OCI-LY7 (cell line): Measurements from ENCODE around the gene LCOR. TPM values are rescaled to one million over a fixed set of nuclear protein-coding genes. Genes with fewer than 3 reads are reported as not detected.

Experiments used
- BruUV-seq: library from RNA; stranded (reverse); fragments of 400-500 nt; replicated peaks from 2 replicates; lab custom pipeline; 2021; lab: Mats Ljungman, UMichigan
- CTCF ChIA-PET: fragments of 300-600 bp; sonication (Branson Sonifier 250); formaldehyde crosslinking; loops from one replicate; lab custom pipeline; 2022; ENCODE audit warnings: antibody characterized with exemption; ENCODE audit not compliant: unreplicated experiment; lab: Charles Lee
- POLR2A ChIA-PET: fragments of 300-600 bp; sonication (Branson Sonifier 250); formaldehyde crosslinking; loops from one replicate; lab custom pipeline; 2022; ENCODE audit warnings: antibody characterized with exemption; lab: Charles Lee
- DNase-seq: peaks from one replicate; pipeline ENCODE4 v3.0.0-alpha.2; 2015; ENCODE audit warnings: low spot score
- H2AFZ ChIP-seq: fragments of 200-600 bp; sonication (generic), shearing (Covaris generic); 2 replicates; pipeline ENCODE4 v1.6.1; 2014; ENCODE audit warnings: mild to moderate bottlenecking, antibody characterized with exemption, low read length, moderate library complexity
- H3K27ac ChIP-seq: fragments of 200-600 bp; sonication (generic); 2 replicates; pipeline ENCODE4 v1.5.1; 2014; ENCODE audit warnings: mixed run types, low read depth, mild to moderate bottlenecking, moderate library complexity, low read length, inconsistent platforms; ENCODE audit not compliant: poor library complexity, severe bottlenecking
- H3K36me3 ChIP-seq: fragments of 200-600 bp; sonication (generic); 2 replicates; pipeline ENCODE4 v1.6.1; 2014; ENCODE audit warnings: mild to moderate bottlenecking, antibody characterized with exemption, low read length, moderate library complexity, mixed read lengths; ENCODE audit not compliant: insufficient read depth
- H3K4me1 ChIP-seq: fragments of 200-600 bp; sonication (generic); 2 replicates; pipeline ENCODE4 v1.5.1; 2014; ENCODE audit warnings: mild to moderate bottlenecking, low read length; ENCODE audit not compliant: insufficient read depth, poor library complexity, severe bottlenecking
- H3K4me2 ChIP-seq: fragments of 200-600 bp; sonication (generic); 2 replicates; pipeline ENCODE4 v1.6.1; 2014; ENCODE audit warnings: mild to moderate bottlenecking, low read length
- H3K4me3 ChIP-seq: fragments of 200-600 bp; sonication (generic); 2 replicates; pipeline ENCODE4 v1.5.1; 2014; ENCODE audit warnings: mild to moderate bottlenecking, low read depth, low read length; ENCODE audit not compliant: poor library complexity, severe bottlenecking
- H3K79me2 ChIP-seq: fragments of 200-600 bp; sonication (generic); 2 replicates; pipeline ENCODE4 v1.6.1; 2016; ENCODE audit warnings: low read depth, mild to moderate bottlenecking, low read length, moderate library complexity, mixed read lengths; ENCODE audit not compliant: insufficient read depth
- H3K9me2 ChIP-seq: fragments of 200-600 bp; sonication (generic); 2 replicates; pipeline ENCODE4 v1.6.1; 2016; ENCODE audit warnings: mild to moderate bottlenecking, low read length, mixed read lengths; ENCODE audit not compliant: insufficient read depth
- H3K9me3 ChIP-seq: fragments of 200-600 bp; sonication (generic); 2 replicates; pipeline ENCODE4 v1.6.1; 2014; ENCODE audit warnings: mild to moderate bottlenecking, mixed run types, low read length, mixed read lengths
- H4K20me1 ChIP-seq: fragments of 200-600 bp; sonication (generic); 2 replicates; pipeline ENCODE4 v1.6.1; 2014; ENCODE audit warnings: mild to moderate bottlenecking, antibody characterized with exemption, low read length, moderate library complexity, mixed read lengths; ENCODE audit not compliant: insufficient read depth
- EZH2phosphoT487 ChIP-seq: fragments of 200-600 bp; sonication (generic); IDR thresholded peaks from 2 replicates; pipeline ENCODE4 v1.6.1; 2018; ENCODE audit warnings: low read depth, borderline replicate concordance, mild to moderate bottlenecking, mixed run types, antibody characterized with exemption, low read length, moderate library complexity, mixed read lengths
- intact Hi-C: fragments of 100-400 bp; cut with micrococcal nuclease; formaldehyde crosslinking; loops from one replicate; pipeline ENCODE4 v1.10.0; 2022; ENCODE audit not compliant: unreplicated experiment
- total RNA-seq, 2 experiments: library from RNA; depleted of rRNA in 1 of 2; stranded (reverse); fragments of >200 nt in 1 of 2; shearing (Covaris generic) in 1 of 2; gene quantifications; 2 replicates each; pipeline ENCODE4 v1.2.3, GENCODE V29; 2014 to 2022
- TF ChIP-seq, protein P1 (sequence below): fragments of 200-600 bp; sonication (generic); conservative IDR thresholded peaks from 2 replicates; pipeline ENCODE4 v1.5.1; 2014; ENCODE audit warnings: mild to moderate bottlenecking, antibody characterized with exemption, low read length, moderate library complexity, mixed read lengths

The LCOR gene
- total RNA-seq, 2 experiments from 2014 or later = 17.1 to 58.4 TPM

DNA sequence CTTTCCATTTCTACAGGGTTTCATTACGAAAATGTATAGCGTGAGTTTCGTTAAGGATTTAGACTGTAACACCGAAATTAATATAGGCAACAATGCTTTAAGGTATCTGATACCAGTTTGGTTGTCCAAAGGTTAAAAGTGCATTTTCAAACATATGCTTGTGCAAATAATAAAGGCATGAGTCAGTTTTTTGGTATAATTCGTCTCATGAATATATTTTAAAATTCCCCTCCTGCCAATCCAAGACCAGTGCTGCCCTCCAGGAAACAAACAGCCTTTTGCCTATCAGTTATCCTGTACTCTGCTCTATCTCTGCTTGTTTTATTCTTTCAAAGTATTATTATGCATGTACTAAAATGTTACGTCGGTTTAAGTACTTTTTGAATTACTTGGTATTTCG, 2.0 kb downstream of the LCOR start:
- H3K9me2 ChIP-seq = no peaks in the 10 kb centered on the region
- CTCF ChIA-PET = no interaction called here
- H3K4me3 ChIP-seq = peak overlapping the region; percentile 95
- H3K4me2 ChIP-seq = peak overlapping the region; percentile 96
- peaks cover 50% of the 10 kb centered on the region for H3K36me3 ChIP-seq
- H2AFZ ChIP-seq = no peak overlapping the region
- H4K20me1 ChIP-seq = peaks cover 22% of the 10 kb centered on the region
- H3K79me2 ChIP-seq = peaks cover 70% of the 10 kb centered on the region
- H3K27ac ChIP-seq = no peak overlapping the region
- TSS peak; percentile 56 for BruUV-seq
- intact Hi-C loops = loop anchor here (5.0 kb wide), 5 partner anchors 47 to 562 kb away; partner anchors contain the start of genes BLNK and TM9SF3
- no peaks in the 10 kb centered on the region for H3K9me3 ChIP-seq
- DNase-seq = no peak
- peaks cover 49% of the 10 kb centered on the region for H3K4me1 ChIP-seq
- POLR2A ChIA-PET = no interaction called here
- TF ChIP-seq EZH2phosphoT487 = no peak
- TF ChIP-seq, protein P1, sequence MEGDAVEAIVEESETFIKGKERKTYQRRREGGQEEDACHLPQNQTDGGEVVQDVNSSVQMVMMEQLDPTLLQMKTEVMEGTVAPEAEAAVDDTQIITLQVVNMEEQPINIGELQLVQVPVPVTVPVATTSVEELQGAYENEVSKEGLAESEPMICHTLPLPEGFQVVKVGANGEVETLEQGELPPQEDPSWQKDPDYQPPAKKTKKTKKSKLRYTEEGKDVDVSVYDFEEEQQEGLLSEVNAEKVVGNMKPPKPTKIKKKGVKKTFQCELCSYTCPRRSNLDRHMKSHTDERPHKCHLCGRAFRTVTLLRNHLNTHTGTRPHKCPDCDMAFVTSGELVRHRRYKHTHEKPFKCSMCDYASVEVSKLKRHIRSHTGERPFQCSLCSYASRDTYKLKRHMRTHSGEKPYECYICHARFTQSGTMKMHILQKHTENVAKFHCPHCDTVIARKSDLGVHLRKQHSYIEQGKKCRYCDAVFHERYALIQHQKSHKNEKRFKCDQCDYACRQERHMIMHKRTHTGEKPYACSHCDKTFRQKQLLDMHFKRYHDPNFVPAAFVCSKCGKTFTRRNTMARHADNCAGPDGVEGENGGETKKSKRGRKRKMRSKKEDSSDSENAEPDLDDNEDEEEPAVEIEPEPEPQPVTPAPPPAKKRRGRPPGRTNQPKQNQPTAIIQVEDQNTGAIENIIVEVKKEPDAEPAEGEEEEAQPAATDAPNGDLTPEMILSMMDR = no peak

DNA sequence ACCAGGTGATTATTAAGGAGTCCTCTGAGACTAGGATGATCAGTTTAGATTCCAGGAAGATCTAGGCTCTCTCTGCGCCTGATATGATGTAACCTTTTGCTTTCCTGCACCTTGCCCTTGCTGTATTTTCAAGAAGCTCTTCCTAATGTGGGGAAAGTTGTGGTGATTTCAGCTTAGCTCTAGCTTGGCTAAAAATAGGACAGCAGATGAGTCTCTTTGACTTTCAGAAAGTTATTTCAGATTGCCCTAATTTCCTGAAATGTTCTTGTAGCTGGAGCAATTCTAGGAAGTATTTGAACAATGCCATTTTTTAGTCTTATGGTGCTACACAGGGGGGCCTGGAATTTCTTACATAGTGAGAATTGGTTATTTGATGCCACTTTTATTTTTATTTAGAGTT, 3.8 kb downstream of the LCOR start:
- POLR2A ChIA-PET = interaction anchor here (1.2 kb wide), 1 partner anchor 9 kb away, joined by 5 read pairs; no protein-coding TSS in a partner anchor

DNA sequence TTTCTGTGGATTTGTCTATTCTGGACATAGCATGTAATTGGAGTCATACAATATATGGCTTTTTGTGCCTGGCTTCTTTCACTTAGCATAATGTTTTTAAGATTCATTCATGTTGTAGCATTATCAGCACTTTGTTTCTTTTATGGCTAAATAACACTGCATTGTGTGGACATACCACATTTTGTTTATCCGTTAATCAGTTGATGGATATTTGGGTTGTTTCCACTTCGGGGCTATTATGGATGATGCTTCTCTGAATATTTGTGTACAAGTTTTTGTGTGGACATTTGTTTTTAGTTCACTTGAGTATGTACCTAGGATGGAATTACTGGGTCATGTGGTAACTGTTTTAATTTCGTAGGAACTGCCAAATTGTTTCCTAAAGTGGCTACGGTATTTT, 6.4 kb downstream of the LCOR start:
- Histone ChIP-seq H3K36me3 (peaks cover 59% of the 10 kb centered on the region), H3K4me2 (no peak overlapping the region), H4K20me1 (peaks cover 26% of the 10 kb centered on the region), H3K9me3 (no peaks in the 10 kb centered on the region), H3K4me3 (no peak overlapping the region), H3K79me2 (peaks cover 100% of the 10 kb centered on the region), H3K9me2 (no peaks in the 10 kb centered on the region), H2AFZ (no peak overlapping the region), H3K4me1 (peaks cover 29% of the 10 kb centered on the region), H3K27ac (no peak overlapping the region)
- ChIA-PET CTCF (no interaction called here), POLR2A (interaction anchor here (0.7 to 1.5 kb wide), 3 partner anchors 8 to 156 kb away, joined by 3 to 4 read pairs (median 3); no protein-coding TSS in a partner anchor)
- BruUV-seq = no TSS peak
- TF ChIP-seq, protein P1 = no peak
- no peak for TF ChIP-seq EZH2phosphoT487
- DNase-seq = no peak
- intact Hi-C loops = no loop called here

More for the DNA sequence above, 3.8 kb downstream of the LCOR start:
- Histone ChIP-seq H3K36me3 (peaks cover 59% of the 10 kb centered on the region), H3K4me3 (peak overlapping the region; percentile 27), H3K4me2 (peak overlapping the region; percentile 96), H2AFZ (no peak overlapping the region), H3K79me2 (peaks cover 88% of the 10 kb centered on the region), H3K27ac (peak overlapping the region; percentile 5), H3K9me3 (no peaks in the 10 kb centered on the region), H3K9me2 (no peaks in the 10 kb centered on the region), H3K4me1 (peaks cover 37% of the 10 kb centered on the region), H4K20me1 (peaks cover 24% of the 10 kb centered on the region)
- TF ChIP-seq, protein P1 = no peak
- TF ChIP-seq EZH2phosphoT487 = no peak
- BruUV-seq = no TSS peak
- no peak for DNase-seq
- CTCF ChIA-PET = no interaction called here
- intact Hi-C loops = no loop called here
